Activated T-cell treated with anti-CD3 and anti-CD28 coated beads, Interleukin-2, amount 50 U/mL, for 4 hours (primary cell): ENCODE measurements around the gene ZBTB20. TPM values are rescaled to one million over a fixed set of nuclear protein-coding genes. Genes with fewer than 3 reads are reported as not detected.
A peak's percentile ranks its signal among the peaks of the same experiment; 100 is the strongest.

ENCODE experiments used
- ATAC-seq, 2 donors: fragments of 200-7000 bp; cut with Tn5 transposase; one replicate each; pipeline ENCODE4 v1.10.0; 2021
- DNase-seq: peaks from one replicate; pipeline ENCODE4 v3.0.0-alpha.2; 2020
- H3K27me3 Mint-ChIP-seq: one replicate; pipeline ENCODE4 v1.8.0; 2021; ENCODE audit warnings: low read depth, mixed read lengths
- H3K36me3 Mint-ChIP-seq: one replicate; pipeline ENCODE4 v1.8.0; 2022; ENCODE audit warnings: mixed read lengths; ENCODE audit not compliant: insufficient read depth
- H3K4me1 Mint-ChIP-seq: one replicate; pipeline ENCODE4 v1.8.0; 2021; ENCODE audit warnings: low read depth, mixed read lengths
- H3K4me3 Mint-ChIP-seq: one replicate; pipeline ENCODE4 v1.8.0; 2021; ENCODE audit warnings: mild to moderate bottlenecking, moderate library complexity, mixed read lengths
- H3K9me3 Mint-ChIP-seq: one replicate; pipeline ENCODE4 v1.8.0; 2021; ENCODE audit warnings: mixed read lengths
- total RNA-seq, 3 donors: library from RNA; stranded (reverse); gene quantifications; one replicate each; pipeline ENCODE4 v1.2.1, GENCODE V29; 2021

ZBTB20 gene
- total RNA-seq, 3 donors from 2014 or later: 0.91 to 2.8 (median 1.8) TPM

GRCh38 chr3:114295946-114296345, 851.1 kb downstream of the ZBTB20 start:
- H3K4me1 Mint-ChIP-seq: peaks cover 63% of the 10 kb centered on the region
- peaks cover under 1% of the 10 kb centered on the region for H3K36me3 Mint-ChIP-seq
- H3K9me3 Mint-ChIP-seq: no peaks in the 10 kb centered on the region
- peak overlapping the region; percentile 77 for H3K4me3 Mint-ChIP-seq
- DNase-seq (no peak), ATAC-seq (no peak)
- no peaks in the 10 kb centered on the region for H3K27me3 Mint-ChIP-seq

- H3K27me3 Mint-ChIP-seq: no peaks in the 10 kb centered on the region
- no peak for DNase-seq
- peak overlapping the region; percentile 77 for H3K4me3 Mint-ChIP-seq
- peaks cover 64% of the 10 kb centered on the region for H3K4me1 Mint-ChIP-seq
- no peaks in the 10 kb centered on the region for H3K9me3 Mint-ChIP-seq
- ATAC-seq: peak; percentile 20 to 23
- H3K36me3 Mint-ChIP-seq: no peaks in the 10 kb centered on the region
Observed at GRCh38 chr3:114294940-114295480, 852.1 kb downstream of the ZBTB20 start.

GRCh38 chr3:114293838-114294535, 853.1 kb downstream of the ZBTB20 start, which contains the start of gene TIGIT:
Gene TIGIT (plus strand): TSS chr3:114294028. CDS start chr3:114294062, 34 bp downstream.
- DNase-seq (no peak), ATAC-seq (no peak)
- peaks cover 56% of the 10 kb centered on the region for H3K4me1 Mint-ChIP-seq
- no peaks in the 10 kb centered on the region for H3K27me3 Mint-ChIP-seq
- no peaks in the 10 kb centered on the region for H3K9me3 Mint-ChIP-seq
- peak within 1 kb of the TSS; percentile 77 for H3K4me3 Mint-ChIP-seq
- no peaks in the 10 kb centered on the region for H3K36me3 Mint-ChIP-seq

- ATAC-seq (peak; percentile 70 to 75), DNase-seq (peak; percentile 95)
- H3K27me3 Mint-ChIP-seq: no peaks in the 10 kb centered on the region
- H3K36me3 Mint-ChIP-seq: no peaks in the 10 kb centered on the region
- peaks cover 46% of the 10 kb centered on the region for H3K4me1 Mint-ChIP-seq
- peak overlapping the region; percentile 76 for H3K4me3 Mint-ChIP-seq
- no peaks in the 10 kb centered on the region for H3K9me3 Mint-ChIP-seq
Observed at GRCh38 chr3:114290911-114291901, 855.9 kb downstream of the ZBTB20 start.

- H3K4me3 Mint-ChIP-seq: peak overlapping the region; percentile 34
- no peak for ATAC-seq
- H3K36me3 Mint-ChIP-seq: no peaks in the 10 kb centered on the region
Observed at GRCh38 chr3:114286266-114286665, 860.8 kb downstream of the ZBTB20 start.

GRCh38 chr3:114285648-114286230, 861.3 kb downstream of the ZBTB20 start:
- DNase-seq: no peak
- H3K4me3 Mint-ChIP-seq: peak overlapping the region; percentile 34

More at GRCh38 chr3:114286266-114286665, 860.8 kb downstream of the ZBTB20 start:
- H3K4me1 Mint-ChIP-seq: peaks cover 20% of the 10 kb centered on the region
- no peaks in the 10 kb centered on the region for H3K27me3 Mint-ChIP-seq
- no peaks in the 10 kb centered on the region for H3K9me3 Mint-ChIP-seq
- DNase-seq: no peak

GRCh38 chr3:114284644-114285043, 862.4 kb downstream of the ZBTB20 start:
- Mint-ChIP-seq H3K9me3 (no peaks in the 10 kb centered on the region), H3K27me3 (no peaks in the 10 kb centered on the region), H3K36me3 (no peaks in the 10 kb centered on the region), H3K4me3 (no peak overlapping the region), H3K4me1 (peaks cover 13% of the 10 kb centered on the region)
- no peak for DNase-seq
- no peak for ATAC-seq

More at GRCh38 chr3:114285648-114286230, 861.3 kb downstream of the ZBTB20 start:
- Mint-ChIP-seq H3K27me3 (no peaks in the 10 kb centered on the region), H3K4me1 (peaks cover 16% of the 10 kb centered on the region), H3K36me3 (no peaks in the 10 kb centered on the region), H3K9me3 (no peaks in the 10 kb centered on the region)
- peak; percentile 30 to 61 for ATAC-seq
